Adrenal gland (tissue), 12 donors: ENCODE results near the gene LDB2. TPM values are rescaled to one million over a fixed set of nuclear protein-coding genes. Genes with fewer than 3 reads are reported as not detected.

Source experiments
- DNase-seq, 7 donors: peaks; one replicate each; pipeline ENCODE4 v3.0.0-alpha.2; 2019 to 2020
- H3K27ac ChIP-seq, 5 donors: fragments of 200-600 bp; sonication (generic) in 4 of 5; 1 replicate in 3 of 5; 2 replicates in 2 of 5; pipeline versions ENCODE4 v1.5.1 to v1.8.0; 2016 to 2020; ENCODE audit warnings: mild to moderate bottlenecking in 1 of 5
- H3K27me3 ChIP-seq: fragments of 200-600 bp; 2 replicates; pipeline ENCODE4 v1.8.0; 2021
- H3K36me3 ChIP-seq, 2 donors: fragments of 200-600 bp; replicated peaks in 1 of 2; 1 replicate in 1 of 2; 2 replicates in 1 of 2; pipeline versions ENCODE4 v1.5.1 to v1.8.0; 2018 to 2022
- H3K4me1 ChIP-seq, 2 donors: fragments of 200-600 bp; replicated peaks in 1 of 2; 1 replicate in 1 of 2; 2 replicates in 1 of 2; pipeline versions ENCODE4 v1.5.1 to v1.8.0; 2018 to 2021
- H3K4me3 ChIP-seq, 4 donors: fragments of 200-600 bp; sonication (generic) in 3 of 4; one replicate each; pipeline ENCODE4 v1.5.1; 2016 to 2018
- H3K9me3 ChIP-seq, 3 donors: fragments of 200-600 bp; sonication (generic) in 1 of 3; replicated peaks in 1 of 3; 1 replicate in 2 of 3; 2 replicates in 1 of 3; pipeline versions ENCODE4 v1.5.1 to v1.8.0; 2016 to 2021
- CTCF ChIP-seq, 6 experiments: fragments of 450-650 bp in 4 of 6; fragments of 200-600 bp in 2 of 6; sonication (generic) in 1 of 6; IDR thresholded peaks; 1 replicate in 5 of 6; 2 replicates in 1 of 6; pipeline versions ENCODE4 v1.5.1 to v1.8.0; 2016 to 2021; ENCODE audit warnings: antibody characterized with exemption in 6 of 6, mild to moderate bottlenecking in 2 of 6, moderate library complexity in 1 of 6
- POLR2A ChIP-seq, 2 donors: fragments of 450-650 bp; IDR thresholded peaks; one replicate each; pipeline ENCODE4 v1.6.1; 2017; ENCODE audit warnings: antibody characterized with exemption in 2 of 2, mild to moderate bottlenecking in 2 of 2, moderate library complexity in 1 of 2
- WGBS, 4 donors: extraction: QIAGEN DNeasy Blood & Tissue Kit in 2 of 4; methylation state at CpG; one replicate each; pipeline versions ENCODE4 v1.1.5 to v1.1.7; 2013 to 2017; 5-methylcytosine and 5-hydroxymethylcytosine counted together
- intact Hi-C, 2 donors: fragments of 100-400 bp; cut with DNase I; formaldehyde crosslinking; loops; one replicate each; pipeline versions ENCODE4 v1.14.1 to v1.15.0; 2022 to 2023
- polyA plus RNA-seq, 3 donors: library from polyadenylated mRNA; stranded (reverse); fragments of 200-250 nt in 2 of 3; fragments of 350-450 nt in 1 of 3; fragmentation: Illumina TruSeq in 1 of 3; extraction: RNeasy Lipid Tissue Mini Kit (QIAGEN cat#74804) in 1 of 3; gene quantifications; one replicate each; pipeline ENCODE4 v1.2.3, GENCODE V29; 2013 to 2014
- total RNA-seq, 9 donors: library from RNA; depleted of rRNA in 4 of 9; stranded (reverse); fragments of >200 nt in 4 of 9; fragments of 120-200 nt in 1 of 9; fragmentation: NEBNext Ultra II Directional in 1 of 9; extraction: Animal tissue kit (Norgen Biotek cat#: 25700) in 1 of 9; gene quantifications; one replicate each; pipeline versions ENCODE4 v1.1.0 to v1.2.4, GENCODE V29; 2013 to 2023
- donor health status: healthy with polysubstance abuse.
- donor health status: Bipolar disorder and iron deficiency.
- donor health status: DM: yes; HTN: yes; CAD: no.
- donor health status: DM: no; HTN: no; CAD: no.
- donor health status: DM: no; HTN: no; CAD: no.
- donor health status: DM: yes; HTN: yes; CAD: no.

Gene LDB2
- total and polyA plus RNA-seq, 12 donors, result 17.1 to 51.1 (median 27.0) TPM

DNA sequence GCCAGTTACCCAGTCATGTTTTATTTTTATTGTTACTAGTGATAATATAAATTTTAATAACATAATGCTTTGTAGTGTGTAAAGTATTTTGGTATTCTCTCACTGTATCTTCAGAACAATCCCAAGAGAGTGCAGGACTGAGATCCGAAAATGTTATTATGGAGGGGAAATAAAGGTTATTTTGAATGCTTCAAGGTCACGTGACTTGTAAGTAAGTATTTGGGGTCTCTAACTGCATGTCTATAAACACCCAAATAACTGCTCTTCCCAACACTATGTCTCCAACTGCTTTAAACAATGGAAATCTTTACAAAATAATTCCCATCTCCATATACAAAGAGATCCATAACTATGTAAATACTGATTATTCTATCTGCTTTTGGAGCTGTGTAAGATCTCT is 302.2 kb downstream of the LDB2 start:
- intact Hi-C loops, result no loop called here
- Histone ChIP-seq H3K4me1 (no peaks in the 10 kb centered on the region), H3K27me3 (no peaks in the 10 kb centered on the region), H3K4me3 (no peak overlapping the region), H3K36me3 (no peaks in the 10 kb centered on the region), H3K9me3 (no peaks in the 10 kb centered on the region), H3K27ac (no peak overlapping the region)
- TF ChIP-seq POLR2A (IDR thresholded peaks at IDR 0.05), result no peak
- no peak for TF ChIP-seq CTCF (IDR thresholded peaks at IDR 0.05)
- 76 to 81% (median 80%) methylated on average over 2 of the region's 2 CpGs for WGBS, 4 donors
- DNase-seq, result no peak

GRCh38 chr4:16594128-16594527 is 304.3 kb downstream of the LDB2 start:
- Histone ChIP-seq H3K4me3 (no peak overlapping the region), H3K36me3 (no peaks in the 10 kb centered on the region), H3K9me3 (no peaks in the 10 kb centered on the region), H3K27me3 (no peaks in the 10 kb centered on the region), H3K27ac (no peak overlapping the region), H3K4me1 (no peaks in the 10 kb centered on the region)
- 71 to 80% (median 76%) methylated on average over 2 of the region's 2 CpGs for WGBS, 4 donors
- TF ChIP-seq CTCF (IDR thresholded peaks at IDR 0.05), result no peak
- no peak for TF ChIP-seq POLR2A (IDR thresholded peaks at IDR 0.05)
- intact Hi-C loops, result no loop called here
- DNase-seq, result no peak

DNA sequence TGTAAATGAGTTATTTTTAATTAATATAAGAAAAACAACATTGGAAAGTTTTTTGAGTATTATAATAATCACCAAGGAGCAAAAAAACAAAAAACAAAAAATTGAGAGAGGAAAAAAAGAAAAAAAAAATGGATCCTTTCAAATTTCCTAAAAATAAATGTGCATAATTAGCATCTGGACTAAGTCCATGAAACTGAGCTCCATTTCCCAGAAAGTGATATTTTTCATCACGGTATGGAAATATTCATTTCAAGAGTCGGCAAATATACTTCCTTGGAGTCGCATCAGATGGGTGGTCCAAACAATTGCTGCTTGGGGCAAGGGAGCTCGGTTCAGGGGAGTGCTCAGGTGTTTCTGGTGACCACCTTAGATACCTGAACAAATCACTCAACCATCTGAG is 305.1 kb downstream of the LDB2 start:
- H3K9me3 ChIP-seq, result no peaks in the 10 kb centered on the region
- no peak for DNase-seq
- intact Hi-C loops, result no loop called here
- no peaks in the 10 kb centered on the region for H3K27me3 ChIP-seq
- WGBS, 4 donors, result 60 to 67% (median 64%) methylated on average over 4 of the region's 4 CpGs
- H3K4me3 ChIP-seq, result no peak overlapping the region
- no peak for TF ChIP-seq POLR2A (IDR thresholded peaks at IDR 0.05)
- no peak for TF ChIP-seq CTCF (IDR thresholded peaks at IDR 0.05)
- H3K27ac ChIP-seq, result no peak overlapping the region
- H3K4me1 ChIP-seq, result no peaks in the 10 kb centered on the region
- no peaks in the 10 kb centered on the region for H3K36me3 ChIP-seq

DNA sequence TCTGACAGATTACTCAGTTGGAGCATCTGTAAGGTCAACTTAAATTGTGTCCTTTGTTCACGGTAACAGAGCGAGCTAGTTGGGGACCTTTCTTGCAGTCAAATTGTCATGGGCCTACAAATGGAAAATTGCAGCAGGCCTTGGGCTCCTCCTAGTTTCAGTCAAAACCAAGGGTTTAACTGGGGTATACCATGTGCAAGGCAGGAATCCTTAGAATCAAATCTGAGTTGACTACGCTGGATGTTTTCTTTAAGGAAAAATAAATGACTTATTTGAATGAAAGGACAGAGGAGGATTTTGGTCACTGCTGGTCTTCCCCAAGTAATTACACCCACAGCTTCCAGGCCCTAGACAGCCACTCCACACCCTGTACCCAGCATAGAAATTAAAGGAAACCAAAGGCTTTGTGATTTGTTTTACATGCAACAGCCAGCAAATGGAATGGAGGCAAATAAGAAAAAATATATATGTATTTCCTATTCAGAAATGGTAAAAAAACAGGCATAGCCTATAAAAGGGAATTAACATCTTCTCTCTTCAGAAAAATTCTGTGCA is 307.1 kb downstream of the LDB2 start:
- WGBS, 4 donors, result 94 to 99% (median 95%) methylated on average over 3 of the region's 3 CpGs
- no peaks in the 10 kb centered on the region for H3K27me3 ChIP-seq
- H3K36me3 ChIP-seq, result no peaks in the 10 kb centered on the region
- H3K9me3 ChIP-seq, result no peaks in the 10 kb centered on the region
- no peak overlapping the region for H3K27ac ChIP-seq
- no peak for DNase-seq
- TF ChIP-seq CTCF (IDR thresholded peaks at IDR 0.05) (no peak), POLR2A (IDR thresholded peaks at IDR 0.05) (no peak)
- no peak overlapping the region for H3K4me3 ChIP-seq
- no peaks in the 10 kb centered on the region for H3K4me1 ChIP-seq
- intact Hi-C loops, result no loop called here
